Stimulated activated effector memory CD8-positive, alpha-beta T cell treated with anti-CD3 and anti-CD28 coated beads, Interleukin-12 subunit alpha, Interleukin-12 subunit beta, amount 100 ng/mL, for 72 hours (primary cell): ENCODE measurements around the gene FHIT.

ENCODE experiments used
- ATAC-seq: fragments of 150-1000 bp; cut with Tn5 transposase; 2 replicates; pipeline ENCODE4 v1.10.0; 2021
- DNase-seq, 2 donors: peaks; one replicate each; pipeline ENCODE4 v3.0.0; 2021 to 2022; ENCODE audit warnings: low spot score in 2 of 2
- H3K27ac Mint-ChIP-seq: one replicate; pipeline ENCODE4 v1.8.0; 2022; ENCODE audit warnings: mild to moderate bottlenecking, mixed read lengths
- H3K36me3 Mint-ChIP-seq: one replicate; pipeline ENCODE4 v1.8.0; 2022; ENCODE audit warnings: mild to moderate bottlenecking, mixed read lengths
- H3K4me1 Mint-ChIP-seq: one replicate; pipeline ENCODE4 v1.8.0; 2022; ENCODE audit warnings: mixed read lengths
- H3K4me3 Mint-ChIP-seq: one replicate; pipeline ENCODE4 v1.8.0; 2022; ENCODE audit warnings: mild to moderate bottlenecking, mixed read lengths
- H3K9me3 Mint-ChIP-seq: one replicate; pipeline ENCODE4 v1.8.0; 2022; ENCODE audit warnings: mixed read lengths

Gene FHIT

DNA sequence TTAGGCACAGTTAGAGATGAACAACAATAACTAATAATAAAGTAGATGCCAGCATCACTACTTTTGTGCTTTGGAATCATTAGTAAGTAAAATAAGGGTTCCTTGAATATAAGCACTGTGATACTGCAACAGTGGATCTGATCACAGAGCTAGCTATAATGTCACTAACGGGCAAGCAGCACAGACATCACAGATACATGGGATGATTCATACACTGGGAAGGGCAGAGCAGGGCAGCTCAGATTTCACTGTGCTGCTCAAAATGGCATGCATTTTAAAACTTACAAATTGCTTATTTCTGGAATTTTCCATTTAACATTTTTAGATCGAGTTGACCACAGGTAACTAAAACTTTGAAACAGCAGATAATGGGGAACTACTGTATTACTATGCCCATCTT, 476.6 kb downstream of the FHIT start:
- DNase-seq (no peak), ATAC-seq (no peak)
- Mint-ChIP-seq H3K4me3 (no peak overlapping the region), H3K27ac (no peak overlapping the region), H3K9me3 (peaks cover 9% of the 10 kb centered on the region), H3K4me1 (no peaks in the 10 kb centered on the region), H3K36me3 (no peaks in the 10 kb centered on the region)

DNA sequence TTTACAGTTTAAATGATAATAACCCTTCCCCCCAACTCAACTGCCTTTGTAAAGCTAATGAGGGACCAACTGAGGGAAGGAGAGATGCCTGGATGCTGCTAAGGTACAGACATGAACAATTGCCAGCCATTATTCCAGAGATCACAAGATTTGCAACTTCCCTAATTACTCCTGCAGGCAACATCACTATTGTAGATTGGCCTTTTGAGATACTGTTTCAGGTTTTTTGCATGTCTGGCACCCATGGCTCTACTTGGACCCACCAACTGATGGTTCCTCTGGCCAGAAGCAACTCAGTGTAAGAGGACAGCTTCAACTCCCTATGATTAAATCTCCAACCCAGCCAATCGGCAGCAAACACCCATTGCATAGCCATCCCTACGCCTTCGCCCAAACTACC, 478.7 kb downstream of the FHIT start:
- Mint-ChIP-seq H3K27ac (no peak overlapping the region), H3K9me3 (peaks cover 9% of the 10 kb centered on the region), H3K4me1 (no peaks in the 10 kb centered on the region), H3K4me3 (no peak overlapping the region), H3K36me3 (no peaks in the 10 kb centered on the region)
- DNase-seq (no peak), ATAC-seq (no peak)

DNA sequence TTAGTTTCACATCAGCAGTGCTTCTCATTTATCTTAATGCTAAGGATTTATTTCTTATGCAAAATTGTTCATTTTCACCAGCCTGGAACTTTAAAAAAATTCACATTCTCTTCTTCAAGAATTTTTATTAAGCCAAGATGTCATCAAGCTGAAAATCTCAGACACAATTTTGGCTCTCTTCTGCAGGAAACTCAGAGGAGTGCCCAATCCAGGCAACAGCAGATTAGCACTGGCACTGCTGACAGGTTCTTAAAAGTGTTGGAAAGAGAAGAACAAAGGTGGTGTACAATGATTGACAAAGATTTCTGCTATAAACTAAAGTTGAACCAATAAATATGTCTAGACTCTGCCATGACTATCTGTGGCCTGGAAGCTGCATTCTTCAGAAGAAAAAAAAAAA, 479.5 kb downstream of the FHIT start:
- no peak overlapping the region for H3K4me3 Mint-ChIP-seq
- no peaks in the 10 kb centered on the region for H3K36me3 Mint-ChIP-seq
- H3K27ac Mint-ChIP-seq, result no peak overlapping the region
- no peak for ATAC-seq
- H3K9me3 Mint-ChIP-seq, result peaks cover 9% of the 10 kb centered on the region
- no peaks in the 10 kb centered on the region for H3K4me1 Mint-ChIP-seq
- no peak for DNase-seq

DNA sequence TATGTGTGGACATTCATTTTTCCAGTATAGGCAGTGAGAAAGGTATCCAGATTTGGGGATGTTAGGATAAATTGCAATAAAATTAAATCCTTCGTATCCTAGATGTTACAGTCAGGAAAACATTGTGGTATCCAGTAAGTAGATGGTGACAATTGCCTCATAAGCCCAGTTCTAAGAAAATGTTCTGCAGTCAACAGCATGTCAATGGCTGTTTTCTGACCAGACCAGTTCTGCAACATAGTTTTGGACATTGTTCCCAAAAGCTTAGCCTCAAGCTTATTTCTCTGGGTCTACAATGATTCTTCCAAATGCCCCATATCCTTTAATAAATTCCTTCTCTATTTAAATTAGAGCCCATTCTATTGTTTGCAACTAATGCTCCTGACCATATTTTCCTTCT, 480.7 kb downstream of the FHIT start:
- Mint-ChIP-seq H3K27ac (no peak overlapping the region), H3K9me3 (peaks cover 3% of the 10 kb centered on the region), H3K4me3 (no peak overlapping the region), H3K4me1 (no peaks in the 10 kb centered on the region), H3K36me3 (no peaks in the 10 kb centered on the region)
- DNase-seq (no peak), ATAC-seq (no peak)

DNA sequence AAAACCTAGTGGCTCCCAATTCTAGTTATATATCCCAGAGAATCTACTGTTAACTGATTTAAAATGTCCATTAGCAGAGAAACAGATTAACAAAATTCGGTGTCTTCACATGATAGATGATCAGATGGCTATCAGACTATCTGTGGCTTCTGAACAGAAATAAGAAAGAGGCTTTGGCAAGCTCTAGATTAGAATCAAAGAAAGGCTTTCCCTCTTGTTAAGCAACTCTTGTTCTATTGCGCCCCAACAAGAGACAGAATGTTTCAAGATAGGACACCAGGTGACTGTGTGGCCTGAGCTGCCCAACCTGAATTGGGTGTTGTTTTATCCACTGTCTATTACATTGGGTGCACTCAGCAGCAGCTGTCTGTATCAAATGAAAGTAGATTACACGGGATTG, 483.7 kb downstream of the FHIT start:
- H3K9me3 Mint-ChIP-seq, result peaks cover 3% of the 10 kb centered on the region
- no peak for ATAC-seq
- H3K27ac Mint-ChIP-seq, result no peak overlapping the region
- H3K36me3 Mint-ChIP-seq, result no peaks in the 10 kb centered on the region
- no peak overlapping the region for H3K4me3 Mint-ChIP-seq
- no peaks in the 10 kb centered on the region for H3K4me1 Mint-ChIP-seq
- no peak for DNase-seq

DNA sequence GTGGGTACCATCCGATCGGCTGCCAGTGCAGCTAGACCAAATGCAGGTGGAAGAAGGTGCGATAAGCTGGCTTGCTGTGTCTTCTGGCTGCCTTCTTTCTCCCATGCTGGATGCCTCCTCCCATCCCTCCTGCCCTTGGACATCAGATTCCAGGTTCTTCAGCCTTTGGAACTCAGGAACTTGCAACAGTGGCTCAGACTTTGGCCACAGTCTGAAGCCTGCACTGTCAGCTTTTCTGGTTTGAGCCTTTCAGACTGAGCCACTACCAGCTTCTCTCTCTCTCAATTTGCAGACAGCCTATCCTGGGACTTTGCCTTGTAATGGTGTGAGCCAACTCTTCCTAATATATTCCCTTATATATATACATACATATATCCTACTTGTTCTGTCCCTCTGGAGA, 485.5 kb downstream of the FHIT start:
- no peak overlapping the region for H3K4me3 Mint-ChIP-seq
- no peaks in the 10 kb centered on the region for H3K4me1 Mint-ChIP-seq
- no peaks in the 10 kb centered on the region for H3K36me3 Mint-ChIP-seq
- peaks cover 1% of the 10 kb centered on the region for H3K9me3 Mint-ChIP-seq
- H3K27ac Mint-ChIP-seq, result no peak overlapping the region
- no peak for ATAC-seq
- DNase-seq, result no peak

DNA sequence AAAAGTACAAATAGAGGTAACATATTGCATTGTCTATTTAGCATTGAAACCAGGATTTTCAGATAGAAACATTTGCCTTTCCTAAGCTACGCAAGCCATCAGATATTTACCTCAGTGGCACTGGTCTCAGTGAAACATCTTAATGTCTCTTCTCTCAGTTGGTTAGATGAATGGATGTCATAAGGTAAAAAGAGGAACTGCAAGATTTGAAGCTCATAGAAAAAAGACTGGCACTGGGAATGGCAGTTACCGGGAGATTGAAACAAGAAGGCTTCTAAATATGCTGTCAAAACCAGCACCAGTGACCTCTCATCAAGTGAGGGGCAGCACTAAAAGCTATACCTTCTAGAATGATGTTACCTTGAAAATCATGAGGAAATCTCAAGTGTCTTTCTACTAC, 486.4 kb downstream of the FHIT start:
- Mint-ChIP-seq H3K4me1 (no peaks in the 10 kb centered on the region), H3K27ac (no peak overlapping the region), H3K9me3 (peaks cover 3% of the 10 kb centered on the region), H3K36me3 (no peaks in the 10 kb centered on the region), H3K4me3 (no peak overlapping the region)
- ATAC-seq (no peak), DNase-seq (no peak)

DNA sequence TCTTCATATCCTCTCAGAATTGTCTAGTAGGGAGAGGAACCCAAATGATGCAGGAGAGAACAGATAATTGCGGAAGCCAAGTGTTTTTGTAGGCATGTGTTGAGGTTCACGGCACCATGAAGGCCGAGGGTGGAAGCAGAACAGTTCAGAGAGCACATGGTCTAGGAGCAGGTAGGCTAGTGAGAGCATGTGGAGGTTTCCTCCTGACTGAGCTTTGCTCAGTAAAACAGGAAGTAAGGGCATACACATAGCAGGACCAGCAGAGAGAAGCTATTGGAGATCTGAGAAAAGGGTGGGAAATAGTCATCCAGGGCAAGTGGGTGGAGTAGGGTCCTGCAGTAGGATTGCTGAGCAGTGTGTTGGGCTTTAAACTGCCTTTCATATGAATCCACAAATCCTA, 491.1 kb downstream of the FHIT start:
- no peaks in the 10 kb centered on the region for H3K36me3 Mint-ChIP-seq
- DNase-seq, result no peak
- H3K4me1 Mint-ChIP-seq, result no peaks in the 10 kb centered on the region
- no peak for ATAC-seq
- no peak overlapping the region for H3K27ac Mint-ChIP-seq
- H3K9me3 Mint-ChIP-seq, result peaks cover 13% of the 10 kb centered on the region
- H3K4me3 Mint-ChIP-seq, result no peak overlapping the region

DNA sequence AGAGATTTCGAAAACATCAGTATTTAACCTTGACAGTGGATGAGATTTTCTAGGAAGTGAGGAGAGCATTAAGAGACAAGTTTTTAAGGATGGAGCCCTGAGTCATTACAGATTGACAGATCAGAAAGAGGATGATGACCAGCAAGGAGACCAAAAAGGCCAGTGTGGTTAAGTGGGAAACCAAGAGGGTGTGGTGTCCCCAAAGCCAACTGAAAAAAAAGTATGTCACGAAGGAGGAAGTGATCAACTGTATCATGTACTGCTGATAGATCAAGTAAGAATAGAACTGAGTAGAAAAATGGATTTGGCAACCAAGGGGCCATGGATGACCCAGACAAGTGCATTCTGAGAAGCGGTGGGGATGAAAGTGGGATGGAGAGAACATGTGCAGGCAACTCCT, 491.8 kb downstream of the FHIT start:
- Mint-ChIP-seq H3K4me1 (no peaks in the 10 kb centered on the region), H3K27ac (no peak overlapping the region), H3K36me3 (no peaks in the 10 kb centered on the region), H3K9me3 (peaks cover 13% of the 10 kb centered on the region), H3K4me3 (no peak overlapping the region)
- ATAC-seq, result no peak
- no peak for DNase-seq

DNA sequence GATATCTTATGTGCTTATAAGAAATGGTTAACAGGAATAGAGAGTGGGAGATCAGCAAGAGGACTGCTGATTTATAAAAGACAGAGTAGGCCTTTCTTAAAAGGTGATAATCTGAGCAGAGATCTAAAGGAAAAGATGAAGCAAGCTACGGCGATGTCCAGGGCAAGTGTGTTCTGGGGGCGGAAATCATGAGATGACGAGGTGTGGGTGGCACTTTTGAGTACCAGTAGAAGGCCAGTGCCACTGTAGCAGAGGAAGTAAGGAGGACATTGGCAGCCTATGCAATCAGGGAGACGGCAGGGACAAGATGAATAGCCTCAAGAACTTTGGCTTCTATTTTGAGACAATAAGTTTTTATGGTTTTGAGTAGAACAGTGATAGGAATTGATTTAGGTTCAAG, 492.4 kb downstream of the FHIT start:
- no peaks in the 10 kb centered on the region for H3K36me3 Mint-ChIP-seq
- DNase-seq (no peak), ATAC-seq (no peak)
- H3K27ac Mint-ChIP-seq, result no peak overlapping the region
- H3K4me1 Mint-ChIP-seq, result no peaks in the 10 kb centered on the region
- no peak overlapping the region for H3K4me3 Mint-ChIP-seq
- peaks cover 13% of the 10 kb centered on the region for H3K9me3 Mint-ChIP-seq

DNA sequence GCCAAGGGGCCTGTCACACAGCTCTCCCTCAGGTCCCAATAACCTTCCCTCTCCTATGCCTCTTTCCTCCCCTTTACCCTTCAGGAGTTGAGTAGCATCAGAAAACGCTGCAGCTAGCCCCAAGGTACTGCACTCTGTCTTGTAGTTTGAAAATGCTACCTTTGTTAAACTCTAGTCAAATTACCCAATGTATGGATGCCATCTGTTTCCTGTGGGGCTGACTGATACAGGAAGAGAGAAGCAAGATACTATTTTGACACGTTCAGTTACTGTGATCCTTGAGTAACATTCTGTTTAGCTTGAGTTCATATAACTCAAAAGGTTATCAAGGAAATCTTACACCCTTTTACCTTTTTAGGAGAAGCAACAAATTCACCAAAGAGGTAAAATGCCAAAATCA, 493.1 kb downstream of the FHIT start:
- no peak for ATAC-seq
- no peak overlapping the region for H3K4me3 Mint-ChIP-seq
- no peak for DNase-seq
- peaks cover 13% of the 10 kb centered on the region for H3K9me3 Mint-ChIP-seq
- H3K4me1 Mint-ChIP-seq, result no peaks in the 10 kb centered on the region
- no peak overlapping the region for H3K27ac Mint-ChIP-seq
- no peaks in the 10 kb centered on the region for H3K36me3 Mint-ChIP-seq

DNA sequence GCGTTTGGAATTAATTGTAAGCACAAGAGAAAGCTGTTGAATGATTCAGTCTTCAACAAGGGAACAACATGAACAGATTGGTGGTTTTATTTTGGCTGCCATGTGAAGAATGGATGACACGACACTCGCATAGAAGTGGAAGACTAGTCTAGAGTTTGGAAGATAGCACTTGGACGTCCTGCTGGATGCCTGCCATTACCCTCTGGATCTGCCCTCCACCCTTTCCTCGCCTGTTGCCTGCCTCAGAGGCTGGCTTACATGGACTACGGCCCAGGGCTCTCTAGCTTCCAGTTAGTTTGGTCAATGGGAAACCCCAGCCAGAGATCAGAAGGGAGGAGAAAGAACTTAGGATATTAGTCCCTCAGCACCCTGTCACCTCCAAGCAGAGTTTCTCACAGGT, 493.5 kb downstream of the FHIT start:
- no peak overlapping the region for H3K27ac Mint-ChIP-seq
- ATAC-seq (no peak), DNase-seq (no peak)
- no peak overlapping the region for H3K4me3 Mint-ChIP-seq
- no peaks in the 10 kb centered on the region for H3K4me1 Mint-ChIP-seq
- no peaks in the 10 kb centered on the region for H3K36me3 Mint-ChIP-seq
- peaks cover 13% of the 10 kb centered on the region for H3K9me3 Mint-ChIP-seq

DNA sequence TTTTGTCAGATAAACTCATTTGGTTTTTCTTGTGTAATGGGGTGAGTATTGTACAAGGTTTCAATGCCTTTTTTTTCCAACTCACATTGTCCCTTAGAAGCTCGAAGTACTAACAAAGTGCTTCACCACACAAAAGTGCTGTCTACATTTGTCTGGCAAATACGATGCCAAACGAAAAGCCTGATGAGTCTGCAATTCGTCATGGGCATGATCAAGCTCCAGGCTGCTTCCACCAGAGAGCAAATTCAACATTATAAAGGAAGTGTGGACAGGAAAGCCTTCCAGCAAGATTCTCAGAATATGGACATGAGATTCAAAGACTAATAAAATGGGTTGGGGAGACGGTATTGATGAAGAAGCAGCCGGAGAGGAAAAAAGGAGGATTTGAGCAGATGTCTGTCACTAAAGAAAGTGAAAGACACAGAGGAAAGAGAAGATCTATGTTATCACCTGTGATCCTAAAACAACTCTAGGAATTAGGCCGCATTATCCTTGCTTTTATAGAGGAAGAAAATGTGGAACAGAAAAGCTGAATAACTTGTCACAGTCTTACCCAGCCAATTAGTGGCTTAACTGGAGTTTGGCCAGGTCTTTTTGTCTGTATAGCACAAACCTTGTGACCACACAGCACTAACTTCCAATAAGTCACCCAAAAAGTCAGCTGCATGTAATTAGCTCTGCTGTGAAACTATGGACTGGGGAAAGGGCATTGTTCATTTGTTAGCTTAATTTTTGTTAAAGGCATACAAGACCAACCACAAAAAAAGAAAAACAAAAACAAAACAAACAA, 494.8 kb downstream of the FHIT start:
- no peak overlapping the region for H3K27ac Mint-ChIP-seq
- no peak overlapping the region for H3K4me3 Mint-ChIP-seq
- no peaks in the 10 kb centered on the region for H3K4me1 Mint-ChIP-seq
- DNase-seq (no peak), ATAC-seq (no peak)
- H3K9me3 Mint-ChIP-seq, result peaks cover 13% of the 10 kb centered on the region
- no peaks in the 10 kb centered on the region for H3K36me3 Mint-ChIP-seq

DNA sequence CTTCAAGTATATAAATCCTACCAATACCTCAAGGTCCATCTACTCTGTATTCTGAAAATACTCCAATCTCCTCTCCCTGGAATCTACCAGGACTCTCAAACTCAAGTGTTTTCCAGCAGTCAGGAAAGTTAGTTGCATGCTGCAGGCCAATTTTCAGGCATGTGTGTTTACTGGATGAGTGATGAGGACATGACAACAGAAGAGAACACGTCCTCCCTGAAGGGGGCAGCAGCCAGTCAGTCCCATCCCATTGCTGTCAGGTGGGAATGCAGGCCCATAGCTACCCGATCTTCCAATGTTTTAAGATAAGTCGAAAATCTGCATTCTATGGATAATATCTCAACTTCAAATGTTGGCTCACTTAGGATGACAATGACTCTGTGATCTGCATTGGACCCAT, 496.2 kb downstream of the FHIT start:
- no peaks in the 10 kb centered on the region for H3K4me1 Mint-ChIP-seq
- no peak overlapping the region for H3K4me3 Mint-ChIP-seq
- ATAC-seq, result no peak
- H3K36me3 Mint-ChIP-seq, result no peaks in the 10 kb centered on the region
- DNase-seq, result no peak
- no peak overlapping the region for H3K27ac Mint-ChIP-seq
- peaks cover 17% of the 10 kb centered on the region for H3K9me3 Mint-ChIP-seq

DNA sequence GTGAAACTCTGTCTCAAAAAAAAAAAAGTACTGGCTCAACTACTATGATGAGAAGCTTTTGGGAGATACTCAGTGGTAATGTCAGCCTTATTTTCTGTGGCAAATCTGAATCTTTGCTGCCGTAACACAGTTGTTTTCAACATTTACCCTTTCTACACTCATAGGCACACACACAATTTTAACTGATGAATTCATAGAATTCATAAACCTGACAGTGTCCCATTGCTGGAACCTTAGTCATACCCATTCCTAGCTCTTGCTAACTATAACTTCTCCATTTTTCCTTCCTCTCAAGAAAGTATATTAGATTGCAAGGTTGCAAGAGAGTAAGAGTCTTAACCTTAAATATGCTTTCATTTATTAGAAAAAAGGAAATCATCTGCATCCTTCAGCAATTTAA, 496.6 kb downstream of the FHIT start:
- H3K36me3 Mint-ChIP-seq, result no peaks in the 10 kb centered on the region
- DNase-seq, result no peak
- H3K4me1 Mint-ChIP-seq, result no peaks in the 10 kb centered on the region
- no peak overlapping the region for H3K4me3 Mint-ChIP-seq
- no peak overlapping the region for H3K27ac Mint-ChIP-seq
- no peak for ATAC-seq
- peaks cover 14% of the 10 kb centered on the region for H3K9me3 Mint-ChIP-seq

DNA sequence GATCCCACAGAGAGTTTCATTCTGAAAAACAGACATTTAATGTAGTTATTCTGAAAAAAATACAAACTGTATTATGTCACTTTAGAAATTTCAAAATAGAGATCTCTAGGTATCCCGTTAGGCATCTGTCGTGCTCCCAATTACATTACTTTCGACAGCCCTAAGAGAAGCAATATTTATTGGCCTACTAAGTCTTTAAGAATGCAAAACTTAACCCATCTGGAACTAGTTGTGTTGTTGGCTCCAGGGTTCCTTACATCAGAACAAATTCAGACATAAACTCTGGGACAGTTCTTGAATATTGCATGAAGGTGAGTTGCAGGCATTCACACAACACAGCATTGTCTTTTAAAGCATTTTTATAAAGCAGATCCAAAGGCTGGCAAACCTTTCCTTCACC, 498.4 kb downstream of the FHIT start:
- Mint-ChIP-seq H3K27ac (no peak overlapping the region), H3K9me3 (peaks cover 5% of the 10 kb centered on the region), H3K4me3 (no peak overlapping the region), H3K4me1 (no peaks in the 10 kb centered on the region), H3K36me3 (no peaks in the 10 kb centered on the region)
- ATAC-seq (no peak), DNase-seq (no peak)
